Fibroblast of villous mesenchyme (primary cell): ENCODE measurements around the gene TTC34. TPM values are rescaled to one million over a fixed set of nuclear protein-coding genes. Genes with fewer than 3 reads are reported as not detected.
"Not testable (repeated sequence)": the region's sequence is repeated elsewhere in the genome, so short reads cannot be mapped to it uniquely, and the experiment has no call there.

Source experiments
- DNase-seq: peaks from one replicate; pipeline ENCODE4 v3.0.0-alpha.2; 2010; ENCODE audit warnings: low read depth
- H3K4me3 ChIP-seq: 2 replicates; pipeline ENCODE4 v1.5.1; 2011; ENCODE audit warnings: low read depth, mild to moderate bottlenecking, low read length
- total RNA-seq: library from RNA; depleted of rRNA; stranded (reverse); fragments of >200 nt; gene quantifications from 2 replicates; pipeline ENCODE4 v1.2.3, GENCODE V29; 2012

TTC34 gene
- total RNA-seq, 1 donor: 0.43 TPM

- H3K4me3 ChIP-seq: not testable (repeated sequence)
These were observed 111.3 kb downstream of the TTC34 start for GRCh38 chr1:2690180-2690579.

GRCh38 chr1:2688336-2688665 lies 113.2 kb downstream of the TTC34 start:
- DNase-seq, H3K4me3 ChIP-seq: not testable (repeated sequence)

More at GRCh38 chr1:2690180-2690579, 111.3 kb downstream of the TTC34 start:
- not testable (repeated sequence) for DNase-seq

GRCh38 chr1:2687638-2688335 lies 113.7 kb downstream of the TTC34 start:
- H3K4me3 ChIP-seq, DNase-seq: not testable (repeated sequence)

GRCh38 chr1:2687174-2687591 lies 114.3 kb downstream of the TTC34 start:
- not testable (repeated sequence) for DNase-seq, H3K4me3 ChIP-seq

- DNase-seq, H3K4me3 ChIP-seq: not testable (repeated sequence)
These were observed 115.2 kb downstream of the TTC34 start for GRCh38 chr1:2686091-2686863.

GRCh38 chr1:2685671-2686070 lies 115.8 kb downstream of the TTC34 start:
- not testable (repeated sequence) for H3K4me3 ChIP-seq, DNase-seq

GRCh38 chr1:2684878-2685277 lies 116.6 kb downstream of the TTC34 start:
- DNase-seq, H3K4me3 ChIP-seq: not testable (repeated sequence)

GRCh38 chr1:2684000-2684399 lies 117.5 kb downstream of the TTC34 start:
- H3K4me3 ChIP-seq, DNase-seq: not testable (repeated sequence)

- H3K4me3 ChIP-seq, DNase-seq: not testable (repeated sequence)
These were observed 118.2 kb downstream of the TTC34 start for GRCh38 chr1:2683321-2683741.

GRCh38 chr1:2682879-2683278 lies 118.6 kb downstream of the TTC34 start:
- DNase-seq, H3K4me3 ChIP-seq: not testable (repeated sequence)

GRCh38 chr1:2676726-2677125 lies 124.8 kb downstream of the TTC34 start:
- H3K4me3 ChIP-seq, DNase-seq: not testable (repeated sequence)

- not testable (repeated sequence) for H3K4me3 ChIP-seq, DNase-seq
These were observed 129.8 kb downstream of the TTC34 start for GRCh38 chr1:2671656-2672055.

GRCh38 chr1:2659806-2660205 lies 141.7 kb downstream of the TTC34 start:
- H3K4me3 ChIP-seq, DNase-seq: not testable (repeated sequence)

- DNase-seq, H3K4me3 ChIP-seq: not testable (repeated sequence)
These were observed 143.6 kb downstream of the TTC34 start for GRCh38 chr1:2657909-2658308.

- not testable (repeated sequence) for H3K4me3 ChIP-seq, DNase-seq
These were observed 144.4 kb downstream of the TTC34 start for GRCh38 chr1:2657124-2657523.

GRCh38 chr1:2655598-2656434 lies 145.7 kb downstream of the TTC34 start:
- not testable (repeated sequence) for DNase-seq, H3K4me3 ChIP-seq

- DNase-seq, H3K4me3 ChIP-seq: not testable (repeated sequence)
These were observed 147.0 kb downstream of the TTC34 start for GRCh38 chr1:2654443-2654948.

GRCh38 chr1:2653741-2654442 lies 147.6 kb downstream of the TTC34 start:
- DNase-seq, H3K4me3 ChIP-seq: not testable (repeated sequence)
